Suprapubic skin (tissue), 4 donors: ENCODE results near the gene SHLD1. TPM values are rescaled to one million over a fixed set of nuclear protein-coding genes. Genes with fewer than 3 reads are reported as not detected.

Source experiments
- DNase-seq, 2 donors: peaks; one replicate each; pipeline ENCODE4 v3.0.0-alpha.2; 2019; ENCODE audit warnings: low spot score in 2 of 2
- H3K27ac ChIP-seq: fragments of 200-600 bp; sonication (generic); one replicate; pipeline ENCODE4 v1.5.1; 2019
- H3K27me3 ChIP-seq: fragments of 200-600 bp; sonication (generic); one replicate; pipeline ENCODE4 v1.5.1; 2019
- H3K36me3 ChIP-seq: fragments of 200-600 bp; sonication (generic); one replicate; pipeline ENCODE4 v1.5.1; 2019
- H3K4me1 ChIP-seq: fragments of 200-600 bp; sonication (generic); one replicate; pipeline ENCODE4 v1.5.1; 2019
- H3K4me3 ChIP-seq: fragments of 200-600 bp; sonication (generic); one replicate; pipeline ENCODE4 v1.5.1; 2019; ENCODE audit warnings: mild to moderate bottlenecking
- H3K9me3 ChIP-seq: fragments of 200-600 bp; sonication (generic); one replicate; pipeline ENCODE4 v1.5.1; 2019
- EP300 ChIP-seq: sonication (generic); formaldehyde crosslinking; IDR thresholded peaks from one replicate; pipeline ENCODE4 v1.6.1; 2017; ENCODE audit warnings: antibody characterized with exemption
- POLR2A ChIP-seq, 2 donors: fragments of 450-650 bp; IDR thresholded peaks; one replicate each; pipeline ENCODE4 v1.6.1; 2017; ENCODE audit warnings: antibody characterized with exemption in 2 of 2, mild to moderate bottlenecking in 2 of 2, moderate library complexity in 2 of 2
- POLR2AphosphoS5 ChIP-seq, 3 donors: sonication (generic); formaldehyde crosslinking; IDR thresholded peaks; one replicate each; pipeline ENCODE4 v1.6.1; 2017; ENCODE audit warnings: antibody characterized with exemption in 3 of 3
- WGBS: methylation state at CpG from one replicate; pipeline ENCODE4 v1.1.5; 2018; 5-methylcytosine and 5-hydroxymethylcytosine counted together
- total RNA-seq, 4 donors: library from RNA; depleted of rRNA; stranded (reverse); fragments of >200 nt; gene quantifications; one replicate each; pipeline ENCODE4 v1.1.0, GENCODE V29; 2016
- TF ChIP-seq, protein P1 (sequence below), 2 donors: fragments of 200-600 bp in 1 of 2; fragments of 450-650 bp in 1 of 2; sonication (generic) in 1 of 2; IDR thresholded peaks; one replicate each; pipeline ENCODE4 v1.5.1; 2016 to 2019; ENCODE audit warnings: antibody characterized with exemption in 2 of 2, mild to moderate bottlenecking in 1 of 2, moderate library complexity in 1 of 2

Gene SHLD1
- total RNA-seq, 4 donors from 2014 or later = 3.3 to 3.9 (median 3.7) TPM

GRCh38 chr20:5833309-5833941 lies 83.2 kb downstream of the SHLD1 start:
- WGBS = 96% methylated on average over 6 of the region's 6 CpGs
- H3K27me3 ChIP-seq = no peaks in the 10 kb centered on the region
- H3K36me3 ChIP-seq = no peaks in the 10 kb centered on the region
- H3K27ac ChIP-seq = no peak overlapping the region
- H3K9me3 ChIP-seq = no peaks in the 10 kb centered on the region
- DNase-seq = no peak
- H3K4me3 ChIP-seq = no peak overlapping the region
- peaks cover 9% of the 10 kb centered on the region for H3K4me1 ChIP-seq
- TF ChIP-seq, protein P1, sequence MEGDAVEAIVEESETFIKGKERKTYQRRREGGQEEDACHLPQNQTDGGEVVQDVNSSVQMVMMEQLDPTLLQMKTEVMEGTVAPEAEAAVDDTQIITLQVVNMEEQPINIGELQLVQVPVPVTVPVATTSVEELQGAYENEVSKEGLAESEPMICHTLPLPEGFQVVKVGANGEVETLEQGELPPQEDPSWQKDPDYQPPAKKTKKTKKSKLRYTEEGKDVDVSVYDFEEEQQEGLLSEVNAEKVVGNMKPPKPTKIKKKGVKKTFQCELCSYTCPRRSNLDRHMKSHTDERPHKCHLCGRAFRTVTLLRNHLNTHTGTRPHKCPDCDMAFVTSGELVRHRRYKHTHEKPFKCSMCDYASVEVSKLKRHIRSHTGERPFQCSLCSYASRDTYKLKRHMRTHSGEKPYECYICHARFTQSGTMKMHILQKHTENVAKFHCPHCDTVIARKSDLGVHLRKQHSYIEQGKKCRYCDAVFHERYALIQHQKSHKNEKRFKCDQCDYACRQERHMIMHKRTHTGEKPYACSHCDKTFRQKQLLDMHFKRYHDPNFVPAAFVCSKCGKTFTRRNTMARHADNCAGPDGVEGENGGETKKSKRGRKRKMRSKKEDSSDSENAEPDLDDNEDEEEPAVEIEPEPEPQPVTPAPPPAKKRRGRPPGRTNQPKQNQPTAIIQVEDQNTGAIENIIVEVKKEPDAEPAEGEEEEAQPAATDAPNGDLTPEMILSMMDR (IDR thresholded peaks at IDR 0.05) = no peak
- TF ChIP-seq EP300 (no peak), POLR2AphosphoS5 (IDR thresholded peaks at IDR 0.05) (no peak), POLR2A (IDR thresholded peaks at IDR 0.05) (no peak)

- Histone ChIP-seq H3K4me3 (no peak overlapping the region), H3K36me3 (no peaks in the 10 kb centered on the region), H3K27ac (no peak overlapping the region), H3K9me3 (no peaks in the 10 kb centered on the region), H3K27me3 (no peaks in the 10 kb centered on the region), H3K4me1 (peaks cover 9% of the 10 kb centered on the region)
- TF ChIP-seq POLR2AphosphoS5 (IDR thresholded peaks at IDR 0.05) = no peak
- no peak for TF ChIP-seq POLR2A (IDR thresholded peaks at IDR 0.05)
- TF ChIP-seq, protein P1 (IDR thresholded peaks at IDR 0.05) = no peak
- TF ChIP-seq EP300 = no peak
- DNase-seq = no peak
Measured at GRCh38 chr20:5834436-5835005, 84.3 kb downstream of the SHLD1 start.

DNA sequence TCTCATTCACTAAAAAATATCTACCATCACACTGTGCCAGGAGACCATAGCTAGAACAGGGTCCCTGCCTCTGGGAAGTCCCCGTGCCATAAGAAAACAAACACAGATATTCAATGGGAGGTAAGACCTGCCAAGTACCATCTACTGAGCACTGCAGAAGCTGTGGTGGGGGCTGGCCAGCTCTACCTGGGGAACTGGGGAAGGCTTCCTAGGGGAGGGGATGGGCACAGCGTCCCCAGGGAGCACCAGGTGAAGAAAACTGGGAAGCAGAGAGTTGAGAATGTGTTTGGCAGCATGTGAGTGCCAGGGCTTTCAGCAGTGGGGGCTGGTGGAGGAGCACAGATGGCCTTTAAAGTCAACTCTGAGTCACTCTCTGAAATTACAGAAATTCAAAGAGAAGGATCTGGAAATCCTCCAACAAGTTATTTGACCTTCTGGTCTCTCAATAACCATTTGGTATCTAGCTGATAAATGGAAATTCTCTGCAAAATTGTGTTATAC lies 85.2 kb downstream of the SHLD1 start:
- no peak overlapping the region for H3K4me3 ChIP-seq
- no peaks in the 10 kb centered on the region for H3K27me3 ChIP-seq
- no peaks in the 10 kb centered on the region for H3K36me3 ChIP-seq
- H3K9me3 ChIP-seq = no peaks in the 10 kb centered on the region
- H3K4me1 ChIP-seq = peaks cover 9% of the 10 kb centered on the region
- TF ChIP-seq POLR2A (IDR thresholded peaks at IDR 0.05) (no peak), POLR2AphosphoS5 (IDR thresholded peaks at IDR 0.05) (no peak), EP300 (no peak)
- TF ChIP-seq, protein P1 (IDR thresholded peaks at IDR 0.05) = no peak
- DNase-seq = no peak
- peak overlapping the region; percentile 26 for H3K27ac ChIP-seq
- 61% methylated on average over 2 of the region's 2 CpGs for WGBS

GRCh38 chr20:5835871-5836270 lies 85.7 kb downstream of the SHLD1 start:
- Histone ChIP-seq H3K9me3 (no peaks in the 10 kb centered on the region), H3K4me3 (no peak overlapping the region), H3K36me3 (no peaks in the 10 kb centered on the region), H3K4me1 (peaks cover 9% of the 10 kb centered on the region), H3K27ac (peak overlapping the region; percentile 26), H3K27me3 (no peaks in the 10 kb centered on the region)
- WGBS = 42% methylated on average over 4 of the region's 4 CpGs
- no peak for DNase-seq
- TF ChIP-seq POLR2A (IDR thresholded peaks at IDR 0.05) (no peak), POLR2AphosphoS5 (IDR thresholded peaks at IDR 0.05) (no peak), EP300 (no peak)
- TF ChIP-seq, protein P1 (IDR thresholded peaks at IDR 0.05) = no peak

DNA sequence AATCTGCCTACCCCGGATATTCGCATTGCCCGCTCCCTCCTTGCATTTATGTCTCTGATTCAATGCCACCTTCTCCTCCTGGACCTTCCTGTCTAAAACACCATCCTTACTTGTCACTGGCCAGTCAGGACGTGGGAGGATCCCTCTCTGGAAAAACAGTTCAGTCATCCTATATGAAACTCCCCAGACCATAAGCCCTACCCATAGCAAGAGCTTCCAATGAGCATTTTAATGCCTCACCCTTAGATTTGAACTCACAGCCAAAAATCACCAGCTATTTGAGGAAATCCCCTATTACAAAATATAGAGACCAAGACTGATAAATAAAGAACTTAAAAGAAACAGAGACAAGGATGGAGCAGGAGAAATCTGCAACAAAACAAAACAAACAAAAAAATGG lies 86.4 kb downstream of the SHLD1 start:
- Histone ChIP-seq H3K27me3 (no peaks in the 10 kb centered on the region), H3K36me3 (no peaks in the 10 kb centered on the region), H3K27ac (no peak overlapping the region), H3K9me3 (no peaks in the 10 kb centered on the region), H3K4me1 (peaks cover 9% of the 10 kb centered on the region), H3K4me3 (no peak overlapping the region)
- no peak for TF ChIP-seq EP300
- TF ChIP-seq POLR2AphosphoS5 (IDR thresholded peaks at IDR 0.05) = no peak
- TF ChIP-seq POLR2A (IDR thresholded peaks at IDR 0.05) = no peak
- TF ChIP-seq, protein P1 (IDR thresholded peaks at IDR 0.05) = no peak
- 78% methylated on average over 4 of the region's 4 CpGs for WGBS
- DNase-seq = no peak
